Stimulated activated CD4-positive, alpha-beta T cell treated with anti-CD3 and anti-CD28 coated beads, TNF-alpha, amount 100 ng/mL, for 48 hours (primary cell): ENCODE results near the gene NXN.
"Not testable (repeated sequence)": the region's sequence is repeated elsewhere in the genome, so short reads cannot be mapped to it uniquely, and the experiment has no call there.

Experiments
- DNase-seq, 3 donors: peaks; one replicate each; pipeline ENCODE4 v3.0.0-alpha.2; 2020; ENCODE audit warnings: low read depth in 3 of 3

NXN gene

GRCh38 chr17:800446-801242 lies 178.9 kb downstream of the NXN start:
- DNase-seq = no peak

- no peak for DNase-seq
Observed at GRCh38 chr17:799261-799660, 180.3 kb downstream of the NXN start.

GRCh38 chr17:798246-798645 lies 181.3 kb downstream of the NXN start:
- DNase-seq = no peak

GRCh38 chr17:797236-797840 lies 182.2 kb downstream of the NXN start:
- no peak for DNase-seq

- DNase-seq = no peak
Observed at GRCh38 chr17:796609-797008, 183.0 kb downstream of the NXN start.

GRCh38 chr17:795721-796120 lies 183.9 kb downstream of the NXN start:
- DNase-seq = no peak

- DNase-seq = no peak
Observed at GRCh38 chr17:795276-795675, 184.3 kb downstream of the NXN start.

GRCh38 chr17:794876-795275 lies 184.7 kb downstream of the NXN start:
- DNase-seq = peak in 2 of 3 donors; percentile 18 to 31

- DNase-seq = no peak
Observed at GRCh38 chr17:792277-792676, 187.3 kb downstream of the NXN start.

GRCh38 chr17:791829-792228 lies 187.7 kb downstream of the NXN start:
- DNase-seq = no peak

GRCh38 chr17:790874-791247 lies 188.7 kb downstream of the NXN start:
- not testable (repeated sequence) for DNase-seq

GRCh38 chr17:789931-790873 lies 189.4 kb downstream of the NXN start:
- not testable (repeated sequence) for DNase-seq

GRCh38 chr17:789160-789840 lies 190.3 kb downstream of the NXN start:
- no peak for DNase-seq

- no peak for DNase-seq
Observed at GRCh38 chr17:788551-788950, 191.0 kb downstream of the NXN start.

- DNase-seq = no peak
Observed at GRCh38 chr17:787641-788221, 191.8 kb downstream of the NXN start.

- DNase-seq = not testable (repeated sequence)
Observed at GRCh38 chr17:785901-786300, 193.7 kb downstream of the NXN start.

GRCh38 chr17:784143-784542 lies 195.4 kb downstream of the NXN start:
- DNase-seq = no peak

- DNase-seq = peak; percentile 85 to 96 (median 87)
Observed at GRCh38 chr17:781805-782731, 197.5 kb downstream of the NXN start, which contains the start of the genes GLOD4 and MRM3. TSS of gene GLOD4 (minus strand) at chr17:782280. CDS start at chr17:782255, 25 bp downstream. TSS of gene MRM3 (plus strand) at chr17:782353. CDS start at chr17:782379, 26 bp downstream.

GRCh38 chr17:778096-778495 lies 201.5 kb downstream of the NXN start:
- DNase-seq = no peak

- no peak for DNase-seq
Observed at GRCh38 chr17:774313-774584, 205.3 kb downstream of the NXN start.
